CD14-positive monocyte (primary cell): ENCODE data around the gene RUBCN. TPM values are rescaled to one million over a fixed set of nuclear protein-coding genes. Genes with fewer than 3 reads are reported as not detected.
"Not testable (repeated sequence)": the region's sequence is repeated elsewhere in the genome, so short reads cannot be mapped to it uniquely, and the experiment has no call there.

ENCODE experiments used
- DNase-seq, 3 donors: peaks; one replicate each; pipeline ENCODE4 v3.0.0-alpha.2; 2011 to 2022
- H2AFZ ChIP-seq: 2 replicates; pipeline ENCODE4 v1.6.0; 2012; ENCODE audit warnings: mild to moderate bottlenecking, low read depth, low read length, inconsistent platforms; ENCODE audit not compliant: insufficient read depth, poor library complexity, severe bottlenecking
- H3K27ac ChIP-seq, 2 donors: 1 replicate in 1 of 2; 2 replicates in 1 of 2; pipeline ENCODE4 v1.5.1; 2012 to 2013; ENCODE audit warnings: low read length in 2 of 2, control low read depth in 1 of 2, inconsistent platforms in 1 of 2, low read depth in 1 of 2, mild to moderate bottlenecking in 1 of 2
- H3K27me3 ChIP-seq, 2 donors: one replicate each; pipeline versions ENCODE4 v1.6.0 to v1.6.1; 2011 to 2013; ENCODE audit warnings: low read length in 2 of 2; ENCODE audit not compliant: control insufficient read depth in 2 of 2, insufficient read depth in 2 of 2
- H3K36me3 ChIP-seq, 2 donors: replicated peaks in 1 of 2; 1 replicate in 1 of 2; 2 replicates in 1 of 2; pipeline versions ENCODE4 v1.5.1 to v1.6.1; 2012 to 2013; ENCODE audit warnings: low read length in 2 of 2, control low read depth in 1 of 2, inconsistent platforms in 1 of 2, mild to moderate bottlenecking in 1 of 2; ENCODE audit not compliant: insufficient read depth in 2 of 2, control insufficient read depth in 1 of 2
- H3K4me1 ChIP-seq, 2 donors: 1 replicate in 1 of 2; 2 replicates in 1 of 2; pipeline versions ENCODE4 v1.5.1 to v1.6.1; 2012 to 2013; ENCODE audit warnings: low read length in 2 of 2, control low read depth in 1 of 2, inconsistent platforms in 1 of 2, mild to moderate bottlenecking in 1 of 2, moderate library complexity in 1 of 2; ENCODE audit not compliant: insufficient read depth in 2 of 2, control insufficient read depth in 1 of 2
- H3K4me2 ChIP-seq: replicated peaks from 2 replicates; pipeline ENCODE3; 2012; ENCODE audit warnings: low read length, moderate library complexity, mild to moderate bottlenecking; ENCODE audit not compliant: poor library complexity, severe bottlenecking; ENCODE audit errors: extremely low read depth
- H3K4me3 ChIP-seq, 3 experiments: fragments of 200-600 bp in 1 of 3; sonication (generic) in 1 of 3; replicated peaks in 1 of 3; 1 replicate in 2 of 3; 2 replicates in 1 of 3; pipeline ENCODE4 v1.5.1; 2011 to 2013; ENCODE audit warnings: low read length in 3 of 3, mild to moderate bottlenecking in 3 of 3, control low read depth in 2 of 3, low read depth in 2 of 3, inconsistent platforms in 1 of 3, moderate library complexity in 1 of 3
- H3K79me2 ChIP-seq: 2 replicates; pipeline ENCODE4 v1.6.0; 2012; ENCODE audit warnings: mild to moderate bottlenecking, control low read depth, inconsistent platforms, low read length, moderate library complexity; ENCODE audit not compliant: insufficient read depth
- H3K9ac ChIP-seq: 2 replicates; pipeline ENCODE4 v1.6.0; 2017; ENCODE audit warnings: low read length, mild to moderate bottlenecking; ENCODE audit not compliant: insufficient read depth, poor library complexity, severe bottlenecking
- H3K9me3 ChIP-seq, 2 donors: replicated peaks in 1 of 2; 1 replicate in 1 of 2; 2 replicates in 1 of 2; pipeline versions ENCODE4 v1.5.1 to v1.6.1; 2012 to 2013; ENCODE audit warnings: low read length in 2 of 2, control low read depth in 1 of 2; ENCODE audit not compliant: control insufficient read depth in 1 of 2, insufficient read depth in 1 of 2
- H4K20me1 ChIP-seq: 2 replicates; pipeline ENCODE4 v1.6.0; 2012; ENCODE audit warnings: mild to moderate bottlenecking, low read length, control low read depth, moderate library complexity; ENCODE audit not compliant: insufficient read depth
- H3K27ac Mint-ChIP-seq, 7 donors: one replicate each; pipeline ENCODE4 v1.8.0; 2020; ENCODE audit warnings: mild to moderate bottlenecking in 7 of 7, mixed read lengths in 7 of 7, moderate library complexity in 6 of 7, inconsistent platforms in 2 of 7
- H3K27me3 Mint-ChIP-seq, 3 donors: one replicate each; pipeline ENCODE4 v1.8.0; 2021 to 2022; ENCODE audit warnings: low read depth in 3 of 3, mild to moderate bottlenecking in 3 of 3, mixed read lengths in 3 of 3, moderate library complexity in 3 of 3, inconsistent platforms in 1 of 3
- H3K36me3 Mint-ChIP-seq, 2 donors: one replicate each; pipeline ENCODE4 v1.8.0; 2020; ENCODE audit warnings: mixed read lengths in 2 of 2, inconsistent platforms in 1 of 2, mild to moderate bottlenecking in 1 of 2
- H3K4me1 Mint-ChIP-seq: one replicate; pipeline ENCODE4 v1.8.0; 2020; ENCODE audit warnings: mild to moderate bottlenecking, mixed read lengths
- H3K4me3 Mint-ChIP-seq, 2 donors: one replicate each; pipeline ENCODE4 v1.8.0; 2020; ENCODE audit warnings: mild to moderate bottlenecking in 2 of 2, mixed read lengths in 2 of 2, moderate library complexity in 1 of 2
- H3K9me3 Mint-ChIP-seq, 7 donors: one replicate each; pipeline ENCODE4 v1.8.0; 2020 to 2022; ENCODE audit warnings: mixed read lengths in 7 of 7, mild to moderate bottlenecking in 6 of 7, moderate library complexity in 6 of 7, inconsistent platforms in 2 of 7
- WGBS: methylation state at CpG from one replicate; pipeline ENCODE4 v1.1.5; 2013; ENCODE audit warnings: missing lambda C conversion rate; ENCODE audit not compliant: insufficient coverage; 5-methylcytosine and 5-hydroxymethylcytosine counted together
- intact Hi-C, 2 donors: fragments of 100-400 bp; cut with micrococcal nuclease; formaldehyde crosslinking; loops; one replicate each; pipeline versions ENCODE4 v1.15.0 to v1.15.1; 2023
- polyA plus RNA-seq, 3 donors: library from polyadenylated mRNA; depleted of rRNA in 1 of 3; unstranded in 2 of 3; stranded (reverse) in 1 of 3; fragments of 300-500 nt in 2 of 3; fragments of >200 nt in 1 of 3; fragmentation: Illumina TruSeq in 2 of 3; gene quantifications; 1 replicate in 2 of 3; 2 replicates in 1 of 3; pipeline ENCODE4 v1.2.3, GENCODE V29; 2012 to 2021

The RUBCN gene
- polyA plus RNA-seq, 3 donors: 8.6 to 37.9 (median 13.5) TPM

DNA sequence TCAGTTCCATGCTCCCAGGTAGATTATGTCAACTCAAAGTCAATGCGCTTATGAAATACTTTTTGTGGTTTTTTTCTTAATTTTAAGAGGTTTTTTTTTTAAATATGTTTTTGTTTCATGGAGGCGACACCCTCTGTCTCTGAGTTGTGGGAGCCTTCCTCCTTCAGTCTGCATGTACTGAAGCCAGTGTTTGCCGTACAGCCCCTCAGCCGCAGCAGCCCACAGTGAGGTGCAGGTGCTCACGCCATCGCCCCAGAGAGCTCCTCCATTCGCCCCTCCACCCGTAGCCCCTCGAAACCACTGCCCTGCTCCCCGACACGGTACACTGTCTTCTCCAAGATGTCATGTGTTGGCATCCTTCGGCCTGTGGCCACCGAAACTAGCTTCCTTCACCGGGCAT lies 107.4 kb downstream of the RUBCN start:
- H3K9ac ChIP-seq, H3K4me3 ChIP-seq, H3K9me3 ChIP-seq, H3K4me1 Mint-ChIP-seq, H3K4me1 ChIP-seq, DNase-seq, H3K27me3 Mint-ChIP-seq, H3K36me3 ChIP-seq, H2AFZ ChIP-seq, intact Hi-C loops, H3K27ac ChIP-seq, H4K20me1 ChIP-seq, H3K4me3 Mint-ChIP-seq, H3K36me3 Mint-ChIP-seq, H3K4me2 ChIP-seq, H3K27me3 ChIP-seq, H3K79me2 ChIP-seq, H3K9me3 Mint-ChIP-seq: not testable (repeated sequence)
- WGBS: 40% methylated on average over 2 of the region's 14 CpGs
- peak overlapping the region in 1 of 7 donors; percentile 26 for H3K27ac Mint-ChIP-seq

DNA sequence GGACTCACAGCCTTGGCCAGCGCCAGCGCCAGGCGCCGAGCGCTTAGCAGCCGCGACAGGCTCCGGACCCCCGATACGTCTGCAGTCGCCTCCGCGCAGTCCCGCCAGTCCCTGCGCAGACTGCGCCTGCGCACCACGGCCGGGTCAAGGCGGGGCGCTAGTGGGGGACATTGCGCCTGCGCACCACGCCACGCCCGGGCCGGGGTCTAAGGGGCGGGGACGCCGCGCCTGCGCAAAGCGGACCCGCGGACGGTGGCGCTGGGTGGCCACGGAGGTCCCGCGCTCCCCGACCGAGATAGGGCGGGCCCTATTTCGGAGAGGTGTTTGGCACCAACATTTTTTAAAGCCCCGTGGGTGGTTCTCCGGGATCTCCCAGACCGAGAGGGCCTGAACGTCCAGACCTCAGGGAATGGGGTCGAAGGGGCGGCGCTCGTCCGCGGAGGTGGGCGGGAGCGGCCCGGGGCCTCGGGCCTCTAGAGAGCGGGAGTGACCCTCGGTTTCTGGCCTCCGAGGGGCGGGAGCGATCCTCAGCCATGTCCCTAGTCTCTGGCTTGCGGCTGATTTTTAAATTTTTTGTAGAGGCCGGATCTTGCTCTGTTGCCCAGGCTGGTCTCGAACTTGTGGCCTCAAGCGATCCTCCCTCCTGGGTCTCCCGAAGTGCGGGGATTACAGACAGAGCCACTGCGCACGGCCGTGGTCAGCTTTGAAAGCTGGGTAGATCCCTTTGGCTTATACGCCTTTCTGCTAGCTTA lies 108.8 kb downstream of the RUBCN start:
- H3K36me3 ChIP-seq, H3K36me3 Mint-ChIP-seq, intact Hi-C loops, H3K9me3 ChIP-seq, H3K4me1 ChIP-seq, H3K4me1 Mint-ChIP-seq, H3K27me3 Mint-ChIP-seq, H3K79me2 ChIP-seq, H3K9me3 Mint-ChIP-seq, H4K20me1 ChIP-seq, H3K27me3 ChIP-seq: not testable (repeated sequence)
- Histone ChIP-seq H3K9ac (peak overlapping the region; percentile 72), H3K4me2 (peak overlapping the region; percentile 65), H3K27ac (peak overlapping the region in 1 of 2 donors; percentile 69), H3K4me3 (peak overlapping the region; percentile 70 to 82 (median 77)), H2AFZ (peak overlapping the region; percentile 88)
- 0% methylated on average over 40 of the region's 73 CpGs for WGBS
- DNase-seq: peak; percentile 66 to 79 (median 76)
- H3K4me3 Mint-ChIP-seq: peak overlapping the region; percentile 76 to 81
- H3K27ac Mint-ChIP-seq: peak overlapping the region in 2 of 7 donors; percentile 46 to 61

DNA sequence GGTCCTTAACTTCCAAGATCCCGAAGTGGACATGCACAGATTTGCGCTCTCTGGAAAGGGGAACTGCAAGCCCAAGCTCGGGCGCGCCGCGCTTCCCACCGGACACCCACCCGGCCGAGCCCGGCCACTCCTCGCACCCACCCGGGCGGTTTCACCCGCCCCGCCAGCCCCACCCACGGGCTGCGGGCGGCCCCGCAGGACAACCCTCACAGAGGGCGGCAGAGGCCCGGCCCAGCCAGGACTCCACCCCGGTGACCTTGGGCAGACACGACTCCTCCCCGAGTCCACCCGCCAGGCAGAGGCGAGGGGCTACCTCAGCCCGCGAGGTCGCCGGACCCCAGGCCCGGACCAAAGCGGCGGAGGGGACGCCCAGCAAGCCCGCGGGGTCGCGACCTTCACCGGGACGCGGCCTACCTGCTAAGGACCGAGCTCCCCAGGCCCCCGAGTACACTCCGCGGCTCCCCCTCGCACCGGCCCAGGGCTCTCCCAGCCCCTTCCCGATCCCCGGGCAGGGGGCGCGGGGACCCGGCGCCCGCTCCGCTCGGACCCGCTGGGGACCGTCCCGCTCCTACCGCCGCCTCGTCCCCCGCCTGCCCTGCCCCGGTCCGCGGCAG lies 109.4 kb downstream of the RUBCN start:
- Mint-ChIP-seq H3K27ac (peak overlapping the region in 2 of 7 donors; percentile 53 to 61), H3K4me3 (peak overlapping the region; percentile 76 to 87)
- H2AFZ ChIP-seq: peak overlapping the region; percentile 88
- H3K9me3 ChIP-seq, H4K20me1 ChIP-seq, H3K4me1 ChIP-seq, intact Hi-C loops, H3K36me3 ChIP-seq, H3K9me3 Mint-ChIP-seq, H3K36me3 Mint-ChIP-seq, DNase-seq, H3K79me2 ChIP-seq, H3K27me3 Mint-ChIP-seq, H3K4me1 Mint-ChIP-seq, H3K27me3 ChIP-seq: not testable (repeated sequence)
- H3K4me2 ChIP-seq: peak overlapping the region; percentile 65
- peak overlapping the region in 1 of 2 donors; percentile 69 for H3K27ac ChIP-seq
- H3K4me3 ChIP-seq: peak overlapping the region; percentile 26 to 82 (median 77)
- WGBS: no CpG with 5 or more reads among the region's 67 CpGs
- peak overlapping the region; percentile 72 for H3K9ac ChIP-seq

DNA sequence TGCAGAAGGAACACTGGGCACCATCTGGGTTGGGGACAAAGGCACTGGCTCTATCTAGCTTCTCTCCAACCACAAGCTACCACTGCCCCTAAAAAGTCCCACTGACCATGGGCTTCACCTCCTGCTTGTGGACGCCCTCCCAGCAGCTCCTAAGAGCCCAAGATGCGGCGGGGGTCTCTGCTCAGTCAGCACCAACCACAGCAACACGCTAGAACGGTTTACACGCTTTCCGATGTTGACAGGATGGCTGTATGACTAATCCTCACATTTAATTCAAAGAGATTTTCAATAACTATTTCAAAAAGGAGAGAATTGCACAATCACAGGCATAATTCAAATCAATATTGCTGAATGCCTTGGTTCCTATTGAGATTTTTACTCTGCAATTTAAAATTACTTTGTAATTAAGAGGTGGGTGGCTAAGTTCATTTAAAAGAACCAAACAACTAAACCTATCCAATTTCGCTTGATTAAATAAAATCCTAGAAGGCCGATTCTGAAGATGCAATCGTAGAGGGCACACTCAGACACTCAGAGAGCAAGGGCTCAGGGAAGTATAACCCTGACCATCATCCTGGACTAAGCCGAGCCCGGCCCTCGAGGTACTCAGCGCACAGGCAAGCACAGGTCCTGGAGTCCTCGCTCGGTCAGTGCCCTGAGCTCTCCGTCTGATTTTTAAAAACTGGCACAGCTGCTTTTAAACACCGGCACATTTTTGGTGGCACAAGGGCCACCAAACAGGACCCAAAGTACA lies 110.1 kb downstream of the RUBCN start:
- WGBS: 0% methylated on average over 2 of the region's 18 CpGs
- H3K4me1 Mint-ChIP-seq, H3K4me1 ChIP-seq, H2AFZ ChIP-seq, H3K36me3 ChIP-seq, H3K27me3 ChIP-seq, H3K9me3 ChIP-seq, H3K9me3 Mint-ChIP-seq, H4K20me1 ChIP-seq, H3K79me2 ChIP-seq, DNase-seq, H3K27me3 Mint-ChIP-seq, intact Hi-C loops, H3K27ac ChIP-seq: not testable (repeated sequence)
- H3K27ac Mint-ChIP-seq: peak overlapping the region in 2 of 7 donors; percentile 43 to 53
- peak overlapping the region; percentile 73 to 87 for H3K4me3 Mint-ChIP-seq
- peaks cover 7 to 11% of the 10 kb centered on the region in 2 donors for H3K36me3 Mint-ChIP-seq
- peak overlapping the region; percentile 72 for H3K9ac ChIP-seq
- H3K4me3 ChIP-seq: peak overlapping the region; percentile 26 to 77 (median 59)
- peak overlapping the region; percentile 39 for H3K4me2 ChIP-seq
